ENCODE measurements around the gene HLA-DRB1.

- TF ChIP-seq POLR2A (IDR thresholded peaks at IDR 0.05; ENCODE audit: low read depth, low read length) = no peak
- no peak for TF ChIP-seq POLR2AphosphoS5 (IDR thresholded peaks at IDR 0.05; ENCODE audit: low read depth, low read length)
- no peak for TF ChIP-seq SPI1 (IDR thresholded peaks at IDR 0.05; ENCODE audit: low read depth, low read length)
- TF ChIP-seq TAF1 (IDR thresholded peaks at IDR 0.05; ENCODE audit: low read depth, low read length) = no peak
These were observed 21.1 kb upstream of the HLA-DRB1 start for GRCh38 chr6:32610682-32611296.
